DMS53 treated with DMSO at 0.1 percent for 48 hours (cell line): ENCODE measurements around the gene NCOA3.
"Not testable (repeated sequence)": the region's sequence is repeated elsewhere in the genome, so short reads cannot be mapped to it uniquely, and the experiment has no call there.

Experiments
- DNase-seq: peaks from one replicate; lab custom pipeline; 2025; ENCODE audit not compliant: unreplicated experiment; lab: John Stamatoyannopoulos, UW

The NCOA3 gene

GRCh38 chr20:47595138-47595537, 93.5 kb downstream of the NCOA3 start:
- not testable (repeated sequence) for DNase-seq

- no peak for DNase-seq
These were observed 94.4 kb downstream of the NCOA3 start for GRCh38 chr20:47596003-47596571.

DNA sequence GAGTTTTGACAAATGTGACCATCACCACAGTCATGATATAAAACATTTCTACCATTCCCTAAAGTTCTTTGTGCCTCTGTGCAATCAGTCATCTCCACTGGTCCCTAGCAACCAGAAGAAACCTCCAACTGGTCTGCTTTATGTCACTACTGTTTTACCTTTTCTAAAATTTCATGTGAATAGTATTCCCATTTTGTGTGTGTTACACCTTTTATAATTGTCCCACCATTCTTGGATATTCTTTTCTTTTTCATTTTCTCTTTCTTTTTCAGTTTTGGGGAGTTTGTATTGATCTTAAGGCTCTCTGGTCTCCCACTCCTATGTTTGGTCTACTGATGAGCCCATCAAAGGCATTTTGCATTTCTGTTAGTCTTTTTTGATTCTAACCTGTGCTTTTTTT, 95.4 kb downstream of the NCOA3 start:
- DNase-seq = no peak

DNA sequence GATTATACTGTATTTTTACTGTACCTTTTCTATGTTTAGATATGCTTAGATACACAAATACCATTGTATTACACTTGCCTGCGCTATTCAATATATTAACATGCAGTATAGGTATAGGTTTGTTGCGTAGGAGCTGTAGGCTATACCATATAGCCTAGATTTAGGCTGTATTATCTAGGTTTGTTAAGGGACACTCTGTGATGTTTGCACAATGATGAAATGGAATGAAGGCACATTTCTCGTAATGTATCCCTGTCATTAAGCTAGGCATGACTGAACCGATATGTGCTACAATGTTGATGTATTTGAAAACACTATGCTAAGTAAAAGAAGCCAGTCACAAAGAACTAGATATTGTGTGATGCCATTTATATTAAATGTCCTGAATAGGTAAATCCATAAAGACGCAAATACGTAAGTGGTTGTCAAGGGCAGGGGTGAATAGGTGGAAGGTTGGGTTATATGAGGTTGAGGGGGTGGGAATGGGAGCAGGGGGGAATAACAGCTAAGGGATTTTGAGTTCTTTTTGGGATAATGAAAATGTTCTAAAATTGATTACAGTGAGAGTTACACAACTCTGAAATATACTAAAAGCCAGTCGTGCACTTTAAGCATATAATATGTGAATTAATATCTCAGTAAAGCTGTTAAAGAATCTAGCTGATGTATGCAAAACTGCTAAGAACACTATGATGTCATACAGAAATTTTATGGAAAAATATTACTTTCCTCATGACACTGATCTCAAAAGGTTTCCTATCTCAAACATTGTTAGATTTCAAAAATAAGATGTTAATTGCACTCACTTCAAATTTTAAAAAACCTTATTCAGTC, 97.4 kb downstream of the NCOA3 start:
- no peak for DNase-seq

- DNase-seq = no peak
These were observed 99.4 kb downstream of the NCOA3 start for GRCh38 chr20:47600967-47601547.

DNA sequence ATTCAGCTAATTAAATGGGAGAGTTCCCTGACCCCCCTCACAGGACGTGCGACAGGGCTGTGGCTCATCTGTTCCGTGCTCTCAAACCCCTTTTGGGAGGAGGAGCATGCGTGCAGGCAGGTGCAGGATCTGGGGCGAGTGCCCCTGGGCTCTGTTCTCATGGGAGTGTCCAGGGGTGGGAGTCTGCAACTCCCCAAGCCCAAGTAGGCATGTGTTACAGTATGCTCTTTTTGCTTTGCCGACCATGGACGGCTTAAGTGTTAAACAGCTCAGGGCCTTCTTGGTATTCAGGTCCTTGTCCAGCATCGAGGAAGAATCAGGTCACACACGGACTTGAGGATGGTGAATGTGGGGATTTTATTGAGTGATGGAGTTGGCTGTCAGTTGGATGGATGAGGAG, 101.6 kb downstream of the NCOA3 start:
- DNase-seq = no peak

DNA sequence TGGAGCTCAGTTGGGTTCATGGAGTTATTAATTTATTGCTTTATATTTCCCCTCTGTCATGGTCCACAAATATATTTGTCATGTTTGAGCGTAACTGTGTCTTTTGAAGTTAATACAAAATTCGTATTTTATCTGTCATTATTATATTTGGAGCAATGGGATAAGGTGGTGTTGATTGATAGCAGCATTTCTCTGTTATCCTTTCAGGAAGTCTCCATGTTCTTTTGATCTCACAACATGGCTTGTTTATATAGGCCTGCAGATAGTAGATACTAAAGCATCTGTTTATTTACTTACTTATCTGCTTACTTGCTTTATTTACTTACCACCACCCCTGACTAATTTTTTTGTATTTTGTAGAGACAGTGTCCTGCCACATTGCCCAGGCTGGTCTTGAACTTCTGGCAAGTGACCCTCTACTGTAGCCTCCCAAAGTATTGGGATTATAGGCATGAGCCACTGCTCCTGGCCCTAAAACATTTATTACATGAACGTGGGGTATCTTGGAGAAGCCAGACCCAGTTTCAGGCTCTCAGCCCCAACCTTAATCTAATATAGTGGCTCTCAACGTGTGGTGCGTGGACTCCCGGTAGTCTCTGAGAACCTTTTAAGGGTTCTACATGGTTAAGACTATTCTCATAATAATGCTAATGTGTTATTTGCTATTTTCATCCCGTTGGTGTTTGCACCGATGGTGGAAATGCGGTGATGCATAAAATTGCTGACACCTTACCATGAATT, 104.2 kb downstream of the NCOA3 start:
- DNase-seq = peak; percentile 52

DNA sequence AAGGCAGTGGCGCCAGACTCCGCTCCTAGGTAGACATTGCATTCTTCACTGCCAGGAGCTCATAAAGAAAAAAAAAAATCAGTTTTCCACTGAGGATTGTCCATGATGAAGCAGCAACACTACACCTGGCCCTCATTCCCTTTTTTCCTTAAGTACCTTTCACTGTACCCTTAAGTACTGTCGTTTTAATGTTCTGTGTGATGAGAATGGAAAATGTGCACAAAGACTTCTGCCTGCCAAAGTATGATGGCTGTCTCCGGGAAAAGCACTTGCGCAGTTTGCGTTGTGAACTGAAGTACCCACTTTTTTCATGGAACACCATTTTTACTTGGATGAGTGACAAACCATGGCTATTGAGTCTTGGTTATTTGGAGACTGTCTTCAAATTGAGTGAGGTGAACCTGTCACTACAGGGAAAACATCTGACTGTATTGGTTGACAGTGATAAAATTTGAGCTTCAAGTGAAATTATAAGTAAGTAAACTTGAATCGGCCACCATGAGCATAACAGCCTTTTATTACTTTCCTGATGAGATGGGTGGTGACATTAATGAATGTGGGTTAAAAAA, 104.8 kb downstream of the NCOA3 start:
- DNase-seq = no peak

- no peak for DNase-seq
These were observed 105.4 kb downstream of the NCOA3 start for GRCh38 chr20:47606983-47607613.

DNA sequence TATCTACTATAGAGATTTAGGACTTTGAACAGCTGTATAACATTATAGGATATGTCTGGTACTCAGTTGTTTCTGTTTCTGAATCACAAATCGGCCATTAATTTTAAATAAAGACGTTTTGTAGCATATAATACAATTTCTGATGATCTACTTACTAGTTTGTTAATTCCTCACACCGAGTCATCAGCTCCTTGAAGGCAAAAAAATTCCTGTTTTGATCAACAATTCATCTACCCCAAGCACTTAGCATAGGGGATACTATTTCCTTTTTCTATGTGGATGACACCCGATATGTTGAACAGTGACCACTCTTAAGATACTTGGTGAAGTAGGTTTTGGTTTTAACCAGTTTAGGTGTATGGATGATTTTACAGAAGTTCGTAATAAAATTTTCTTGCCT, 107.3 kb downstream of the NCOA3 start:
- DNase-seq = no peak

DNA sequence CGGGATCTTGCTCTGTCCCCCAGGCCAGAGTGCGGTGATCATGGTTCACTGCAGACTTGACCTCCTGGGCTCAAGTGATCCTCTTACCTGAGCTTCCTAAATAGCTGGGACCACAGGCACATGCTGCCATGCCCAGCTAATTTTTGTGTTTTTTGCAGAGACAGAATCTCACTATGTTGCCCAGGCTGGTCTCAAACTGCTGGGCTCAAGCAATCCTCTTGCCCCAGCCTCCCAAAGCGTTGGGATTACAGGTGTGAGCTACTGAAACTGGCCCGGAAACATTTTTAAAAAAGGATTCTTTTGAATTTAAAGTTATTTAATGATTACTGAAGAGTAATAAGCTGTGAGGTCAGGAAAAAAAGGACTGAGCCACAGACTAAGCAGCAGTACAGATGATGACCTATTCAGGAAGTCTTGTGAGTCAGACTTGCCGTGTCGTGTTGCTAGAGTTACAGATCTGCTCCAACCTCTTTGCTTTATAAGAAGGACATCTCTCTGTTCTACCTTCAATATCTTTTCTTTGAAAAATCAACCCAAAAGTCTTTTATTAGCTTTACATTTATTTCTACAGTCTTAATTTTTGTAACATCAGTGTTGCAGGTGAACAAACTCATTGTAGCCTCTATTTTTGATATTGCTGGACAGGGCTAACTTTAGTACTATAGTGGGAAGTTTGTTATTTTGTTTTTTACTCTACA, 108.7 kb downstream of the NCOA3 start:
- DNase-seq = peak; percentile 50

DNA sequence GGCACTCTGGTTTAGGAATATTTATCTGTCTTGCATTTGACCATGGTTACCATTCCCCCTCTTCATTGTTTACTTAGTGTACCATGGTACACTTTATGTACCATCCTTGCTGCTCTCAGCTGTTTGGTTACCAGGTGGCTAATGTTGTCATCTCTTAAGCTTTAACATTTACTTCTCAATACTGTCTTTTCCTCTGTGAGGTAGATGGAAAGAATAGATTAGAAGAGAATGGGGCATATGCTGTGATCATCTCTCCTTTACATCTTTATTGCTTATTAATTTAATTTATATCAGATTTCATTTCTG, 109.2 kb downstream of the NCOA3 start:
- DNase-seq = no peak

DNA sequence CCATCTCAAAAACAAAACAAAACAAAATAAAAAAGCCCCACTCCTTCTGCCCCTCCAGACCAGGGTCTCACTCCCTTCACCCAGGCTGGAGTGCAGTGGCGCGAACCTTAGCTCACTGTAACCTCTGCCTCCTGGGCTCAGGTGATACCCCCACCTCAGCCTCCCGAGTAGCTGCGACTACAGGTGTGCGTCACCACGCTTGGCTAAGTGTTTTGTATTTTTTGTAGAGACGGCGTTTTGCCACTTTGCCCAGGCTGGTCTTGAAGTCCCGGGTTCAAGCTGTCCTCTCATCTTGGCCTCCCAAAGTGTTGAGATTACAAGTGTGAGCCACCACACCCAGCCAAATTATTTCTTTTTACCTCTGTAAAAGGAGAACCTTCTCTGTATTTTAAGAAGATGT, 110.1 kb downstream of the NCOA3 start:
- DNase-seq = no peak

DNA sequence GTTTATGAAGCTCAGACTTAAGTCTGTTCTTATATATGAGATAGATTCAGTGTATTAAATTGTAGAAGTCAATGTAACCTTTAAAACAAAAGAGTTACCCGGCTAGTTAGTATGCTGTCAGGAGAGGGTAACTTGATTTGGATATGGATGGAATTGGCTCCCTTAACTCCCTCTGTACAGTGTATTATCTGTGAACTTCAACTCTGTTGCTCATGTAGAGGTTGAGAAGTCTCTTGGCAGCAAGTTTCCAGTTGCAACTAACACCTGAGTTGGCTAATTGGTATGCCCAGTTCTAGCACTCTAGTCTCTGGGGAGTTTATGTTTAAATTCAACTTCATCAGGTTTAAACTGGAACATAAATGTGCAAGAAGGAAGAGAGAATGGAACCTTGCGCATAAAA, 111.0 kb downstream of the NCOA3 start:
- no peak for DNase-seq

- DNase-seq = no peak
These were observed 113.1 kb downstream of the NCOA3 start for GRCh38 chr20:47614703-47615309.

DNA sequence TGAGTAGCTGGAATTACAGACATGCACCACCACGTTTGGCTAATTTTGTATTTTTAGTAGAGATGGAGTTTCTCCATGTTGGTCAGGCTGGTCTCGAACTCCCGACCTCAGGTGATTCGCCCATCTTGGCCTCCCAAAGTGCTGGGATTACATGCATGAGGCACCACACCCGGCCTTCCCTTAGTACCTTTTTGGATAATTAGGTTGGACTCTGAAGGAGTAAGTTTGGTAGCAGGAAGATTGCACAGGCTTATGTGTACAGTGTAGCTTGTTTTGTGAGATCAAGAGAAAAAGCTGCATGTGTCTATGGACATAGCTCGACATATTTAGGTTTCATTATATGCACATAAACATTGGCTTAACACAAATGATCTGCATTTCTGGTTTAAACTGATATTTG, 116.8 kb downstream of the NCOA3 start:
- DNase-seq = no peak

- peak; percentile 68 for DNase-seq
These were observed 119.4 kb downstream of the NCOA3 start for GRCh38 chr20:47620808-47621805.

- no peak for DNase-seq
These were observed 120.5 kb downstream of the NCOA3 start for GRCh38 chr20:47622118-47622665.

DNA sequence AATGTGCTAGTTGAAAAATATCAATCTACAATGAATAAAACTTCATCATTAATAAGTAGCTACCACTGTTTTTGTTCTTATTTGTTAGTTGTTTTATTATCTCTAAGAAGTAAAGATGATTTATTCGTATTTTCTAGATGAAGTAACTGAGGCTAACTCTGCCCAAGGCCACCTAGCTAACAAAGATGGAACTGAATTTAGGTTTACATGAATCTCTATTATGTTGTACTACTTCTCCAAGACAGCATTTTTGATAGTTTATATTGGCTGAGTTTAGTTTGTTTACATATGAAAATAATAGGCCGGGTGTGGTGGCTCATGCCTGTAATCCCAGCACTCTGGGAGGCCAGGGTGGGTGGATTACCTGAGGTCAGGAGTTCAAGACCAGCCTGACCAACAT, 121.5 kb downstream of the NCOA3 start:
- DNase-seq = no peak
